K562 (cell line): ENCODE results near the gene PHTF2. TPM values are rescaled to one million over a fixed set of nuclear protein-coding genes. Genes with fewer than 3 reads are reported as not detected.

Experiments
- ATF6 ChIP-seq: sonication (generic); formaldehyde crosslinking; IDR thresholded peaks from 2 replicates; pipeline ENCODE4 v1.4.0; 2020; ENCODE audit warnings: mild to moderate bottlenecking, missing genetic modification reagents
- BMI1 ChIP-seq: fragments of 150-350 bp; IDR thresholded peaks from 2 replicates; pipeline ENCODE4 v1.6.1; 2014; ENCODE audit warnings: low read length
- FOXM1 ChIP-seq, 2 experiments: fragments of 450-650 bp in 1 of 2; sonication (generic) in 1 of 2; formaldehyde crosslinking in 1 of 2; IDR thresholded peaks; 2 replicates each; pipeline versions ENCODE4 v1.6.1 to v1.9.0; 2017 to 2022; ENCODE audit warnings: low read depth in 2 of 2, mild to moderate bottlenecking in 2 of 2, missing genetic modification reagents in 1 of 2, moderate library complexity in 1 of 2
- KDM1A ChIP-seq, 2 experiments: fragments of 450-650 bp; IDR thresholded peaks; 2 replicates each; pipeline ENCODE4 v1.6.1; 2016; ENCODE audit warnings: mild to moderate bottlenecking in 2 of 2
- NFE2 ChIP-seq: IDR thresholded peaks from 2 replicates; pipeline ENCODE4 v1.6.1; 2014; ENCODE audit warnings: antibody characterized with exemption, low read depth
- RBM14 ChIP-seq: fragments of 200-400 bp; formaldehyde crosslinking; IDR thresholded peaks from 2 replicates; pipeline ENCODE4 v1.6.1; 2018; ENCODE audit warnings: low read depth, mild to moderate bottlenecking, low read length, moderate library complexity, borderline replicate concordance; ENCODE audit not compliant: insufficient read depth
- RHOXF2B ChIP-seq: fragments of 250-450 bp; sonication (Bioruptor Pico); conservative IDR thresholded peaks from 2 replicates; pipeline ENCODE4 v1.5.1; 2021
- SOX6 ChIP-seq: fragments of 450-650 bp; IDR thresholded peaks from 2 replicates; pipeline ENCODE4 v1.6.1; 2014; ENCODE audit warnings: mild to moderate bottlenecking
- SRSF7 ChIP-seq: fragments of 200-400 bp; formaldehyde crosslinking; optimal IDR thresholded peaks from 2 replicates; pipeline ENCODE3; 2017; ENCODE audit warnings: mild to moderate bottlenecking, low read depth, low read length
- SUPT5H ChIP-seq: fragments of 450-650 bp; IDR thresholded peaks from 2 replicates; pipeline ENCODE4 v1.6.1; 2016
- THRA ChIP-seq: fragments of 450-650 bp; IDR thresholded peaks from 2 replicates; pipeline ENCODE4 v1.6.1; 2017; ENCODE audit warnings: mild to moderate bottlenecking, moderate library complexity
- TRIM24 ChIP-seq, 2 experiments: fragments of 450-650 bp; IDR thresholded peaks; 2 replicates each; pipeline ENCODE4 v1.6.1; 2016
- ZC3H8 ChIP-seq: fragments of 450-650 bp; IDR thresholded peaks from 2 replicates; pipeline ENCODE4 v1.6.1; 2017
- ZMIZ1 ChIP-seq, 2 experiments: fragments of 150-350 bp in 1 of 2; IDR thresholded peaks; 2 replicates each; pipeline ENCODE4 v1.6.1; 2012 to 2016; ENCODE audit warnings: low read depth in 2 of 2, low read length in 2 of 2, mild to moderate bottlenecking in 1 of 2, moderate library complexity in 1 of 2
- ZNF384 ChIP-seq: IDR thresholded peaks from 2 replicates; pipeline ENCODE4 v1.6.1; 2012; ENCODE audit warnings: low read depth, low read length, improper control_type of control experiment
- ZNF431 ChIP-seq: sonication (generic); formaldehyde crosslinking; IDR thresholded peaks from 2 replicates; pipeline ENCODE4 v1.8.0; 2022; ENCODE audit warnings: mild to moderate bottlenecking, missing genetic modification reagents
- polyA plus RNA-seq, 8 experiments: library from polyadenylated mRNA; depleted of rRNA in 4 of 8; stranded (reverse) in 5 of 8; unstranded in 3 of 8; fragments of >200 nt; fragmentation: Nextera tagmentation in 2 of 8; fragmentation: Illumina TruSeq in 1 of 8; extraction: Ambion mirVana in 2 of 8; extraction: Trizol in 1 of 8; gene quantifications; 2 replicates each; pipeline versions ENCODE4 v1.2.1 to v1.2.3, GENCODE V29; 2011 to 2014; ENCODE audit warnings: inconsistent platforms in 1 of 8, missing spikeins in 1 of 8
- total RNA-seq, 7 experiments: library from RNA; depleted of rRNA in 6 of 7; stranded (reverse); fragments of >200 nt in 6 of 7; fragmentation: Illumina TruSeq in 2 of 7; extraction: Trizol in 2 of 7; gene quantifications; 2 replicates each; pipeline versions ENCODE4 v1.2.1 to v1.2.3, GENCODE V29; 2011 to 2021; ENCODE audit warnings: low replicate concordance in 1 of 7
- TF ChIP-seq, protein P1 (sequence below), 2 experiments: IDR thresholded peaks; 2 replicates each; pipeline ENCODE4 v1.6.1; 2011; ENCODE audit warnings: borderline replicate concordance in 1 of 2, control low read depth in 1 of 2, low read depth in 1 of 2, low read length in 1 of 2, mild to moderate bottlenecking in 1 of 2, mixed read lengths in 1 of 2, moderate library complexity in 1 of 2; ENCODE audit not compliant: insufficient read depth in 1 of 2, insufficient read length in 1 of 2, poor library complexity in 1 of 2, severe bottlenecking in 1 of 2; ENCODE audit errors: extremely low read depth in 1 of 2
- TF ChIP-seq, protein P2 (sequence below): IDR thresholded peaks from 2 replicates; pipeline ENCODE4 v1.6.1; 2012; ENCODE audit warnings: low read depth, low read length, improper control_type of control experiment, borderline replicate concordance

The PHTF2 gene
- total and polyA plus RNA-seq, 9 of the 15 experiments (the other 6 are each of a cell fraction or from before 2014, with no cell fraction given), result 17.9 to 43.6 (median 25.4) TPM

GRCh38 chr7:77855371-77856083 is 57.0 kb downstream of the PHTF2 start (continued):
- TF ChIP-seq ATF6 (CRISPR knock-in tag) (no peak), SOX6 (peak; percentile 94), ZMIZ1 (IDR thresholded peaks at IDR 0.05; ENCODE audit: low read depth in 2 of 2, low read length in 2 of 2) (no peak), NFE2 (no peak), ZNF431 (CRISPR knock-in tag) (no peak), ZNF384 (no peak), ZC3H8 (no peak), RBM14 (no peak), THRA (no peak), RHOXF2B (CRISPR knock-in tag) (no peak), SUPT5H (no peak), KDM1A (IDR thresholded peaks at IDR 0.05) (peak; percentile 79 to 83), FOXM1 (IDR thresholded peaks at IDR 0.05; ENCODE audit: low read depth) (peak; percentile 46; the same call in 1 of the 2 replicates), FOXM1 (CRISPR knock-in tag; IDR thresholded peaks at IDR 0.05; ENCODE audit: low read depth) (no peak), TRIM24 (IDR thresholded peaks at IDR 0.05) (peak in 1 of 2 experiments; percentile 32; a peak in 1 of 4 replicates), SRSF7 (no peak), BMI1 (no peak)
- TF ChIP-seq, protein P1, sequence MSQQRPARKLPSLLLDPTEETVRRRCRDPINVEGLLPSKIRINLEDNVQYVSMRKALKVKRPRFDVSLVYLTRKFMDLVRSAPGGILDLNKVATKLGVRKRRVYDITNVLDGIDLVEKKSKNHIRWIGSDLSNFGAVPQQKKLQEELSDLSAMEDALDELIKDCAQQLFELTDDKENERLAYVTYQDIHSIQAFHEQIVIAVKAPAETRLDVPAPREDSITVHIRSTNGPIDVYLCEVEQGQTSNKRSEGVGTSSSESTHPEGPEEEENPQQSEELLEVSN (IDR thresholded peaks at IDR 0.05; ENCODE audit: borderline replicate concordance in 1 of 2, extremely low read depth in 1 of 2, insufficient read depth in 1 of 2, insufficient read length in 1 of 2, low read depth in 1 of 2, low read length in 1 of 2, poor library complexity in 1 of 2, severe bottlenecking in 1 of 2), result no peak
- TF ChIP-seq, protein P2, sequence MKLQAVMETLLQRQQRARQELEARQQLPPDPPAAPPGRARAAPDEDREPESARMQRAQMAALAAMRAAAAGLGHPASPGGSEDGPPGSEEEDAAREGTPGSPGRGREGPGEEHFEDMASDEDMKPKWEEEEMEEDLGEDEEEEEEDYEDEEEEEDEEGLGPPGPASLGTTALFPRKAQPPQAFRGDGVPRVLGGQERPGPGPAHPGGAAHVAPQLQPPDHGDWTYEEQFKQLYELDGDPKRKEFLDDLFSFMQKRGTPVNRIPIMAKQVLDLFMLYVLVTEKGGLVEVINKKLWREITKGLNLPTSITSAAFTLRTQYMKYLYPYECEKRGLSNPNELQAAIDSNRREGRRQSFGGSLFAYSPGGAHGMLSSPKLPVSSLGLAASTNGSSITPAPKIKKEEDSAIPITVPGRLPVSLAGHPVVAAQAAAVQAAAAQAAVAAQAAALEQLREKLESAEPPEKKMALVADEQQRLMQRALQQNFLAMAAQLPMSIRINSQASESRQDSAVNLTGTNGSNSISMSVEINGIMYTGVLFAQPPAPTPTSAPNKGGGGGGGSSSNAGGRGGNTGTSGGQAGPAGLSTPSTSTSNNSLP, result no peak
